ENCODE data around the gene WFDC8.
"Not testable (repeated sequence)": the region's sequence is repeated elsewhere in the genome, so short reads cannot be mapped to it uniquely, and the experiment has no call there.

The WFDC8 gene

GRCh38 chr20:45579184-45579583 lies at the start of gene WFDC8:
WFDC8 (minus strand) TSS chr20:45579284; CDS start chr20:45579247, 37 bp downstream.
- no peak for DNase-seq (ENCODE audit: low read depth in 2 of 2)

GRCh38 chr20:45626540-45626939 lies 47.5 kb upstream of the WFDC8 start:
- no peak for DNase-seq (ENCODE audit: low read depth in 2 of 2)

- no peak for DNase-seq (ENCODE audit: low read depth in 2 of 2)
These were observed 42.5 kb upstream of the WFDC8 start for GRCh38 chr20:45621593-45621992.

GRCh38 chr20:45617591-45617990 lies 38.5 kb upstream of the WFDC8 start:
- no peak for DNase-seq (ENCODE audit: low read depth in 2 of 2)

GRCh38 chr20:45612314-45612713 lies 33.2 kb upstream of the WFDC8 start:
- no peak for DNase-seq (ENCODE audit: low read depth in 2 of 2)

GRCh38 chr20:45611054-45611453 lies 32.0 kb upstream of the WFDC8 start:
- DNase-seq (ENCODE audit: low read depth in 2 of 2) = no peak

- no peak for DNase-seq (ENCODE audit: low read depth in 2 of 2)
These were observed 28.7 kb upstream of the WFDC8 start for GRCh38 chr20:45607810-45608209.

GRCh38 chr20:45595235-45595634 lies 16.2 kb upstream of the WFDC8 start:
- no peak for DNase-seq (ENCODE audit: low read depth in 2 of 2)

GRCh38 chr20:45593498-45593897 lies 14.4 kb upstream of the WFDC8 start:
- DNase-seq (ENCODE audit: low read depth in 2 of 2) = no peak

GRCh38 chr20:45592574-45593189 lies 13.6 kb upstream of the WFDC8 start:
- DNase-seq (ENCODE audit: low read depth in 2 of 2) = no peak

GRCh38 chr20:45589725-45590124 lies 10.6 kb upstream of the WFDC8 start:
- no peak for DNase-seq (ENCODE audit: low read depth in 2 of 2)

GRCh38 chr20:45588800-45589199 lies 9.7 kb upstream of the WFDC8 start:
- DNase-seq (ENCODE audit: low read depth in 2 of 2) = no peak

- not testable (repeated sequence) for DNase-seq (ENCODE audit: low read depth in 2 of 2)
These were observed 6.9 kb upstream of the WFDC8 start for GRCh38 chr20:45585986-45586385.

- not testable (repeated sequence) for DNase-seq (ENCODE audit: low read depth in 2 of 2)
These were observed 5.2 kb upstream of the WFDC8 start for GRCh38 chr20:45584294-45584693.

GRCh38 chr20:45583502-45583901 lies 4.4 kb upstream of the WFDC8 start:
- no peak for DNase-seq (ENCODE audit: low read depth in 2 of 2)

GRCh38 chr20:45581702-45582101 lies 2.6 kb upstream of the WFDC8 start:
- DNase-seq (ENCODE audit: low read depth in 2 of 2) = no peak

- no peak for DNase-seq (ENCODE audit: low read depth in 2 of 2)
These were observed 853 bp downstream of the WFDC8 start for GRCh38 chr20:45578231-45578630.

GRCh38 chr20:45576995-45577394 lies 2.1 kb downstream of the WFDC8 start:
- no peak for DNase-seq (ENCODE audit: low read depth in 2 of 2)

- DNase-seq (ENCODE audit: low read depth in 2 of 2) = no peak
These were observed 3.2 kb downstream of the WFDC8 start for GRCh38 chr20:45575931-45576330.

GRCh38 chr20:45569650-45570049 lies 9.4 kb downstream of the WFDC8 start:
- DNase-seq (ENCODE audit: low read depth in 2 of 2) = not testable (repeated sequence)

GRCh38 chr20:45564760-45565276 lies 14.3 kb downstream of the WFDC8 start:
- no peak for DNase-seq (ENCODE audit: low read depth in 2 of 2)

- no peak for DNase-seq (ENCODE audit: low read depth in 2 of 2)
These were observed 23.9 kb downstream of the WFDC8 start for GRCh38 chr20:45555198-45555597.

GRCh38 chr20:45552456-45552855 lies 26.6 kb downstream of the WFDC8 start:
- no peak for DNase-seq (ENCODE audit: low read depth in 2 of 2)

GRCh38 chr20:45550765-45551164 lies 28.3 kb downstream of the WFDC8 start:
- DNase-seq (ENCODE audit: low read depth in 2 of 2) = no peak

All from stimulated activated CD8-positive, alpha-beta memory T cell treated with anti-CD3 and anti-CD28 coated beads, Interleukin-7, amount 100 ng/mL, for 4 hours (primary cell).